ENCODE measurements around the gene EEF1A2.

EEF1A2 gene

DNA sequence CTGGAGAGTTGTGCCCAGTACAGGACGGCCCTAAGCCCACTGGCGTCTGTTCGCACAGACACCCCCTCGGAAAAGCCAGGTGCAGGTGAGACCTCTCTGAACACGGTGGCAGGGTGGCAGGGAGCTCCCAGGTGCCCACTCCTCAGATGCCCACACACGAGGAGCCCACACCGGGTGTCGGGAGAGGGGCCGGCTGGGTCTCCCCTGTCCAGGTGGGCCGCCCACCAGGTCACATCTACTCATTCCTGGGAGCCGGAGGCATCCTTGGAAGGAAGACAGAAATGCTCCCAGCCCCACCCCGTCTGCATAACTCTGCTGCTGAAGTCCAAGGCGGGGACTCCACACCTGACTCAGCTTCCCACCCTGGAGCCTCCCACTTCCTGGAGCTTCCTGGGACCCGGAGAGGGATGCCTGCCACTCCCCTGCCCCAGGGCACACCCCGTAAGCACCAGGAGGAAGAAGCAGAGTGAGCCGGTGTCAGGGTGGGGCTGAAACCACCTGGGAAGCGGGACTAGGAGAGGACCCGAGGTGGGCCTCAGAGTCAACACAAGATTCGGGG is 46.2 kb upstream of the EEF1A2 start:
- TF ChIP-seq NFRKB (IDR thresholded peaks at IDR 0.05), result no peak
- no peak for TF ChIP-seq FOXA1 (IDR thresholded peaks at IDR 0.05)
- POLR2A ChIA-PET, result no interaction called here
- CTCF ChIA-PET, result interaction anchor here (0.9 kb wide), 1 partner anchor 436 kb away, joined by 4 read pairs; the partner anchor contains the start of gene PRPF6
- DNase-seq (ENCODE audit: extremely low spot score), result no peak

DNA sequence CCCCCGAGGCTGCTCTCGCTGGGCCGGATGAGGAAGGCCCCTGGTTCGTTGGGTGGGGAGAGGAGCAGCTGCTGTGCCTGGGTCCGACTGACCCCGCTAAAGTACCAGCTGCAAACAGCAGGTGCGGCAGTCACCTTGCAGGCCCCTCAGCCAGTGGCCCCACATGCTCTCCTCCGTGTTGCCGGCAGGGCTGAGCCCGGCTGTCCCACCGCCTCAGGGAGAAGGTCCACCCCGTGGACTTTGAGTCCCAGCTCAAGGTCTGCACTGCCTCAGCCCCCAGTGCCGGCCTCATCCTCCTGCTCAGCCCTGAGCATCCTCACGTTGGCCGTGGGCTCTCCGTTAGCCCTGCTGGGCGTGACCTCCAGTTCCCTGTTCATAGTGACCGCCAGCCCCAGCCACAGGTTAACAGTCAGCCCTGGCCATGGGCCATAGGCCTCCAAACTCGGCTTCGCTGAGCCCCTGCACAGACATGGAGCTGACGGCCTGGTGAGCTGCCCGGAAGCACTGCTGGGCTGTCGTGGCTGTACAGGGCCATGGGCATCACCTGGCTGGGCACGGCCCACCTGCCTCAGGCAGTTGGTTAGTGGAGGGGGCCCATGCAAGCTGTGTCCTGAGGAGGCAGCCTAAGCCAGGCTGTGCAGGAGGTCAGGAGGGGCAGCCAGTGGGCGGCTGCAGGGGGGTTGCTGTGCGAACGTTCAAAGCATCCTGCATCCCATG is 45.5 kb upstream of the EEF1A2 start:
- ChIA-PET CTCF (no interaction called here), POLR2A (no interaction called here)
- TF ChIP-seq ARNT (IDR thresholded peaks at IDR 0.05), result no peak
- no peak for TF ChIP-seq LEF1 (IDR thresholded peaks at IDR 0.05; ENCODE audit: borderline replicate concordance)
- TF ChIP-seq ELF4 (IDR thresholded peaks at IDR 0.05), result no peak
- TF ChIP-seq SUZ12 (IDR thresholded peaks at IDR 0.05), result no peak
- no peak for TF ChIP-seq SP1 (IDR thresholded peaks at IDR 0.05)
- no peak for TF ChIP-seq FOXM1 (IDR thresholded peaks at IDR 0.05; ENCODE audit: borderline replicate concordance)
- no peak for DNase-seq (ENCODE audit: extremely low spot score)

DNA sequence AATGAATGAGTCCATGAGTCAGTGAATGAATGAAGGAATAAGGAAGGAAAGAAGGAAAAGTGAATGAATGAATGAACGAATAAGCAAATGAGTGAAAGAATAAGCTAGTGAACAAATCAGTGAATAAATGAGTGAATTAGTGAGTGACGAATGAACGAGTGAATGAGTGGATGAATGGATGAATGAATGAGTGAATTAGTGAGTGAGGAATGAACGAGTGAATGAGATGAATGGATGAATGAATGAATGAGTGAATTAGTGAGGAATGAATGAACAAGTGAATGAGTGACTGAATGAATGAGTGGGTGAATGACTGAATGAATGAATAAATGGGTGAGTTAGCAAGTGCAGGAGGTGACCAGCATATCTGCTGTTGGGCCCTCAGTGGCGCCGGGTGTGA is 44.9 kb upstream of the EEF1A2 start:
- POLR2A ChIA-PET, result no interaction called here
- CTCF ChIA-PET, result no interaction called here
- TF ChIP-seq, protein P1, sequence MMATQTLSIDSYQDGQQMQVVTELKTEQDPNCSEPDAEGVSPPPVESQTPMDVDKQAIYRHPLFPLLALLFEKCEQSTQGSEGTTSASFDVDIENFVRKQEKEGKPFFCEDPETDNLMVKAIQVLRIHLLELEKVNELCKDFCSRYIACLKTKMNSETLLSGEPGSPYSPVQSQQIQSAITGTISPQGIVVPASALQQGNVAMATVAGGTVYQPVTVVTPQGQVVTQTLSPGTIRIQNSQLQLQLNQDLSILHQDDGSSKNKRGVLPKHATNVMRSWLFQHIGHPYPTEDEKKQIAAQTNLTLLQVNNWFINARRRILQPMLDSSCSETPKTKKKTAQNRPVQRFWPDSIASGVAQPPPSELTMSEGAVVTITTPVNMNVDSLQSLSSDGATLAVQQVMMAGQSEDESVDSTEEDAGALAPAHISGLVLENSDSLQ (IDR thresholded peaks at IDR 0.05), result no peak; the same call in 1 of the 2 replicates
- TF ChIP-seq ELF4 (IDR thresholded peaks at IDR 0.05) (no peak), FOXM1 (IDR thresholded peaks at IDR 0.05; ENCODE audit: borderline replicate concordance) (no peak), ZNF384 (IDR thresholded peaks at IDR 0.05) (no peak), LEF1 (IDR thresholded peaks at IDR 0.05; ENCODE audit: borderline replicate concordance) (no peak), SUZ12 (IDR thresholded peaks at IDR 0.05) (no peak)
- no peak for DNase-seq (ENCODE audit: extremely low spot score)

DNA sequence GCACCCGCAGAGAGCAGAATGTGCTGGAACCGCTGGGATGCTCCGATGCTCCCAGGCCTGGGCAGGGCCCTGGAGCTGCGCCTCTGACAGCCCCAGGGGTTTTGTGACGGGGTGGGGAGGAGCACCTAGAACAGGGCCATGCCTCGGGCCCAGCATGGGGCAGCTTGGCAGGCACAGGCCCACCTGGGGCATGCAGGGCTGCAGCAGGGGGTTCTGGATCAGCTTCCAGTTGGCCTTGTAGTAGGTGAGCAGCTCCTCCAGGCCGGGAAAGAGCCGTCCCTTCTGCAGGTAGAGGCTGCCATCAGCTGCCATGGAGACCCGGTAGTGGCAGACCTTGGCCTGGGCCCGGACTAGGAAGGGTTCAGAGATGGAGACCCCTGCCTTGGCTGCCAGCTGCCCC is 44.2 kb upstream of the EEF1A2 start:
- DNase-seq (ENCODE audit: extremely low spot score), result no peak
- TF ChIP-seq L3MBTL2 (conservative IDR thresholded peaks at IDR 0.05) (no peak), ELF4 (IDR thresholded peaks at IDR 0.05) (no peak), LEF1 (IDR thresholded peaks at IDR 0.05; ENCODE audit: borderline replicate concordance) (no peak), BHLHE40 (IDR thresholded peaks at IDR 0.05; ENCODE audit: borderline replicate concordance) (no peak), NFRKB (IDR thresholded peaks at IDR 0.05) (no peak), SUZ12 (IDR thresholded peaks at IDR 0.05) (no peak), SP1 (IDR thresholded peaks at IDR 0.05) (no peak), ZNF384 (IDR thresholded peaks at IDR 0.05) (no peak), CTBP1 (IDR thresholded peaks at IDR 0.05; ENCODE audit: borderline replicate concordance) (no peak), FOXK2 (IDR thresholded peaks at IDR 0.05) (no peak), TARDBP (IDR thresholded peaks at IDR 0.05) (no peak), ARNT (IDR thresholded peaks at IDR 0.05) (no peak), HDGF (IDR thresholded peaks at IDR 0.05; ENCODE audit: borderline replicate concordance) (no peak), FOXM1 (IDR thresholded peaks at IDR 0.05; ENCODE audit: borderline replicate concordance) (no peak), FOXA1 (IDR thresholded peaks at IDR 0.05) (no peak)
- TF ChIP-seq, protein P1 (IDR thresholded peaks at IDR 0.05), result no peak
- POLR2A ChIA-PET, result no interaction called here
- CTCF ChIA-PET, result no interaction called here

DNA sequence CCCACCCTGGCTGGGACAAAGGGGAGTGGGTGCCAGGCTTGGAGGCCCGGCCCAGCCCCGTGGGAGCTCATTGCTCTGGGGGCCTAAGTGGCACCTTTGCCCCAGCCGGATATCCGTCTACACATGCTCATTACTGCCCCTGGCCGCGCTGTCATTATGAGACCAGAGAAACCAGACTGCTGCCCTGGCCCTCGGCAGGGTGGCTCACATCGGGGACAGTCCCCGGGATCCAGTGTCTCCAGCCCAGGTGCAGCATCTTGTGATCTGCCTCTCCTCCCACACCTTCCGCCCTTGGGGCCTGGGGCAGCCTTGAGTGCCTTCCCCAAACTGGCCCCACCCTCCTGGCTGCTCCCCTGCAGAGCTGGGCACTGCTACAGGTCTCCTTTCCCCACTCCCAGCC is 43.8 kb upstream of the EEF1A2 start:
- POLR2A ChIA-PET, result interaction anchor here (1.2 kb wide), 1 partner anchor 84 kb away, joined by 4 read pairs; the partner anchor contains the start of gene GMEB2
- CTCF ChIA-PET, result no interaction called here
- no peak for DNase-seq (ENCODE audit: extremely low spot score)
- TF ChIP-seq ELF4 (IDR thresholded peaks at IDR 0.05) (no peak), NFRKB (IDR thresholded peaks at IDR 0.05) (no peak), L3MBTL2 (conservative IDR thresholded peaks at IDR 0.05) (no peak), FOXA1 (IDR thresholded peaks at IDR 0.05) (no peak), HDGF (IDR thresholded peaks at IDR 0.05; ENCODE audit: borderline replicate concordance) (no peak), LEF1 (IDR thresholded peaks at IDR 0.05; ENCODE audit: borderline replicate concordance) (no peak), ARNT (IDR thresholded peaks at IDR 0.05) (no peak), FOXK2 (IDR thresholded peaks at IDR 0.05) (no peak), ZNF384 (IDR thresholded peaks at IDR 0.05) (no peak), BHLHE40 (IDR thresholded peaks at IDR 0.05; ENCODE audit: borderline replicate concordance) (no peak), FOXM1 (IDR thresholded peaks at IDR 0.05; ENCODE audit: borderline replicate concordance) (no peak), SUZ12 (IDR thresholded peaks at IDR 0.05) (no peak), TARDBP (IDR thresholded peaks at IDR 0.05) (no peak), CTBP1 (IDR thresholded peaks at IDR 0.05; ENCODE audit: borderline replicate concordance) (no peak)
- TF ChIP-seq, protein P1 (IDR thresholded peaks at IDR 0.05), result no peak

DNA sequence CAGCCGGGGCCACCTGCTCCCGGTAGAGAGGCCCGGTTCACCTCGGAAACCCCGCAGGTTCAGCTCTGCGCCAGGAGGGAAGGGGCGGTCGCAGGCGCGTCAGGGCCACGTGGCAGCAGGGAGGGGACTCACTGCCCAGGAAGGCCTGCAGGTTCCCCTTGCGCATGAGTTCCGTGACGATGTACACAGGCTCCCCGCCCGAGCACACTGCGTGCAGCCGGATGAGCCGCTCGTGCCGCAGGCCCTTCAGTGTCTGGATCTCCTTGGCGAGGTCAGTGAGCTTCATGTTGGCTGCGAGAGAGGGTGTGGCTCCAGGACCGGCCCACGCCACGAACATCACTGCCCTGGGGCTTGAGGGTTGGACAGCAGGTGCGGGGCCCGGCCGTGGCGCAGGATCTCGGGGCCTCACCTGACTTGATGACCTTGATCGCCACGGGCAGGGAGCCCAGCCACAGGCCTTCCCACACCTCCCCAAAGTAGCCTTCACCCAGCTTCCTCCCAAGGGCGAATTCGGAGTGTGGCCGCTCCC is 43.2 kb upstream of the EEF1A2 start:
- ChIA-PET POLR2A (interaction anchor here (1.2 kb wide), 1 partner anchor 85 kb away, joined by 4 read pairs; the partner anchor contains the start of gene GMEB2), CTCF (no interaction called here)
- TF ChIP-seq L3MBTL2 (conservative IDR thresholded peaks at IDR 0.05) (no peak), ELF4 (IDR thresholded peaks at IDR 0.05) (no peak), SUZ12 (IDR thresholded peaks at IDR 0.05) (no peak), FOXM1 (IDR thresholded peaks at IDR 0.05; ENCODE audit: borderline replicate concordance) (no peak), FOXA1 (IDR thresholded peaks at IDR 0.05) (no peak), ZNF384 (IDR thresholded peaks at IDR 0.05) (no peak), CTBP1 (IDR thresholded peaks at IDR 0.05; ENCODE audit: borderline replicate concordance) (no peak), FOXK2 (IDR thresholded peaks at IDR 0.05) (no peak), SP1 (IDR thresholded peaks at IDR 0.05) (no peak), LEF1 (IDR thresholded peaks at IDR 0.05; ENCODE audit: borderline replicate concordance) (no peak), BHLHE40 (IDR thresholded peaks at IDR 0.05; ENCODE audit: borderline replicate concordance) (no peak), ARNT (IDR thresholded peaks at IDR 0.05) (no peak), HDGF (IDR thresholded peaks at IDR 0.05; ENCODE audit: borderline replicate concordance) (no peak), TARDBP (IDR thresholded peaks at IDR 0.05) (no peak), NFRKB (IDR thresholded peaks at IDR 0.05) (no peak)
- TF ChIP-seq, protein P1 (IDR thresholded peaks at IDR 0.05), result no peak
- DNase-seq (ENCODE audit: extremely low spot score), result no peak

Measured in HEK293T (cell line).